BE2C (cell line): ENCODE data around the gene SNX18.
"Not testable (repeated sequence)": the region's sequence is repeated elsewhere in the genome, so short reads cannot be mapped to it uniquely, and the experiment has no call there.

Experiments
- DNase-seq: peaks from one replicate; pipeline ENCODE4 v3.0.0-alpha.2; 2020
- H3K27me3 ChIP-seq: fragments of 250-450 bp; sonication (Bioruptor Pico); 2 replicates; pipeline ENCODE4 v1.5.1; 2020; ENCODE audit warnings: mild to moderate bottlenecking
- H3K36me3 ChIP-seq: fragments of 250-450 bp; sonication (Bioruptor Pico); 2 replicates; pipeline ENCODE4 v1.5.1; 2020; ENCODE audit warnings: mild to moderate bottlenecking
- H3K4me1 ChIP-seq: fragments of 250-450 bp; sonication (Bioruptor Pico); 2 replicates; pipeline ENCODE4 v1.5.1; 2020
- H3K4me3 ChIP-seq: 2 replicates; pipeline ENCODE4 v1.5.1; 2011; ENCODE audit warnings: low read depth, low read length
- H3K9me3 ChIP-seq: fragments of 250-450 bp; sonication (Bioruptor Pico); 2 replicates; pipeline ENCODE4 v1.5.1; 2020
- TF ChIP-seq, protein P1 (sequence below): IDR thresholded peaks from 2 replicates; pipeline ENCODE4 v1.5.1; 2012; ENCODE audit warnings: mild to moderate bottlenecking, low read depth, low read length

SNX18 gene

GRCh38 chr5:54477941-54478478 lies 39.5 kb upstream of the SNX18 start:
- no peaks in the 10 kb centered on the region for H3K4me1 ChIP-seq
- H3K36me3 ChIP-seq = no peaks in the 10 kb centered on the region
- TF ChIP-seq, protein P1, sequence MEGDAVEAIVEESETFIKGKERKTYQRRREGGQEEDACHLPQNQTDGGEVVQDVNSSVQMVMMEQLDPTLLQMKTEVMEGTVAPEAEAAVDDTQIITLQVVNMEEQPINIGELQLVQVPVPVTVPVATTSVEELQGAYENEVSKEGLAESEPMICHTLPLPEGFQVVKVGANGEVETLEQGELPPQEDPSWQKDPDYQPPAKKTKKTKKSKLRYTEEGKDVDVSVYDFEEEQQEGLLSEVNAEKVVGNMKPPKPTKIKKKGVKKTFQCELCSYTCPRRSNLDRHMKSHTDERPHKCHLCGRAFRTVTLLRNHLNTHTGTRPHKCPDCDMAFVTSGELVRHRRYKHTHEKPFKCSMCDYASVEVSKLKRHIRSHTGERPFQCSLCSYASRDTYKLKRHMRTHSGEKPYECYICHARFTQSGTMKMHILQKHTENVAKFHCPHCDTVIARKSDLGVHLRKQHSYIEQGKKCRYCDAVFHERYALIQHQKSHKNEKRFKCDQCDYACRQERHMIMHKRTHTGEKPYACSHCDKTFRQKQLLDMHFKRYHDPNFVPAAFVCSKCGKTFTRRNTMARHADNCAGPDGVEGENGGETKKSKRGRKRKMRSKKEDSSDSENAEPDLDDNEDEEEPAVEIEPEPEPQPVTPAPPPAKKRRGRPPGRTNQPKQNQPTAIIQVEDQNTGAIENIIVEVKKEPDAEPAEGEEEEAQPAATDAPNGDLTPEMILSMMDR = no peak
- no peaks in the 10 kb centered on the region for H3K9me3 ChIP-seq
- DNase-seq = no peak
- H3K4me3 ChIP-seq = no peak overlapping the region
- no peaks in the 10 kb centered on the region for H3K27me3 ChIP-seq

DNA sequence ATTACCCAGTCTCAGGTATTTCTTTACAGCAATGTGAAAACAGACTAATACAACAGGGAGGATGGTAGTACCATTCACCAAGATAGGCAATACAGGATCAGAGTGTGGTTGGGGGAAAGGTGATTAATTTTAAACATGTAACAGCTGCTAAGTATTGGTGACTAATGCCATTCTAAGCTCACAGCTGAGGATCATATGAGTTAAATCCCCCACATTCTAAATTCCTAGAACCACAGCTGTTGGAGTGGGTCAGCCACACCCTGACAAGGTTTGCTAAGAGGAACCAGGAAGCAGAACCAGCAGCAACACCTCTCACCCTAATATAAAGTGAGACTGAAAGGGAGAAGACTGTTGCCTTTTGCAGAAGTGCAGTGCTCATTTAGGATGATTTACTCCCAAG lies 37.3 kb upstream of the SNX18 start:
- no peaks in the 10 kb centered on the region for H3K36me3 ChIP-seq
- TF ChIP-seq, protein P1 = no peak

DNA sequence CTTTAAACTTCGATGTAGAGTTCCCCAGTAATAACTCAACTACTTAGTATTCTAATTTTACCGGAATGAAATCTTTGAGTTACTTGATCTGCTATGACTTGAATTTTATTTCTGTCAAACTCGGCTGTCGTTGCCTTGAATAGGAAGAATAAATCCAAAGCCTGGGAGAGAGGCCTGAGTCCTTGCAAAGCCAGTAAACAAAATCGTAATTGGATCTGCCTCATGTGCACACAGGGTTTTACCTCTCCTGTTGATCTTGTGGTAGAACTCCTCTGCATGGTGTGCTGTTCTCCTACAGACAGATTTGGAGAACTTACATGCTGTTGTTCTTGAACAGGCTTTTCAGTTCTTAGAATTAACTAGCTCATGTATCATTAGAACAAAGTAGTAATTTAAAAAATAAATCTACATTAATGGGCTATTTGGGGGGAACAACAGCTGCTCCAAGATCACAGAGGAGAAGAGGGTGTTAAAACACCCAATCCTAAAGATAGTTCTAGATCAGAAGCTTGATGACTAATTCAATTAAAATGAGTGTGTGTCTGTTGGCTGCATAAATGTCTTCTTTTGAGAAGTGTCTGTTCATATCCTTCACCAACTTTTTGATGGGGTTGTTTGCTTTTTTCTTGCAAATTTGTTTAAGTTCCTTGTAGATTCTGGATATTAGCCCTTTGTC lies 33.2 kb upstream of the SNX18 start:
- DNase-seq = no peak
- no peaks in the 10 kb centered on the region for H3K36me3 ChIP-seq
- H3K9me3 ChIP-seq = no peaks in the 10 kb centered on the region
- TF ChIP-seq, protein P1 = no peak
- no peaks in the 10 kb centered on the region; the same call in 1 of the 2 replicates for H3K27me3 ChIP-seq
- no peak overlapping the region for H3K4me3 ChIP-seq
- H3K4me1 ChIP-seq = no peaks in the 10 kb centered on the region

More for the DNA sequence above, 37.3 kb upstream of the SNX18 start:
- H3K9me3 ChIP-seq = no peaks in the 10 kb centered on the region
- DNase-seq = no peak
- H3K4me3 ChIP-seq = no peak overlapping the region
- no peaks in the 10 kb centered on the region for H3K4me1 ChIP-seq
- no peaks in the 10 kb centered on the region; the same call in 1 of the 2 replicates for H3K27me3 ChIP-seq

- DNase-seq, H3K4me1 ChIP-seq, H3K9me3 ChIP-seq, H3K4me3 ChIP-seq, H3K27me3 ChIP-seq, H3K36me3 ChIP-seq: not testable (repeated sequence)
Observed at GRCh38 chr5:54485659-54486058, 31.9 kb upstream of the SNX18 start.

DNA sequence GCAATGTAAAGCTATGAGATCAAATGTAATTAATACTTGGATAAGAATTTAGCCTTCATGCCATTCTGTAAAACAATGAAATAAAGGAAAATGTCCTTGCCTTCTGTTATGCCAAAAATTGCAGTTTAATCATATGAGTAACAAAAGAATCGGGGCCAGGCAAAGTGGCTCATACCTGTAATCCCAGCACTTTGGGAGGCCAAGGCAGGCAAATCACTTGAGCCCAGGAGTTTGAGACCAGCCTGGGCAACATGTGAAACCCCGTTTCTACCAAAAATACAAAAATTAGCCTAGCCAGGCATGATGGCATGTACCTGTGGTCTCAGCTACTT lies 27.9 kb upstream of the SNX18 start:
- not testable (repeated sequence) for H3K4me1 ChIP-seq, H3K4me3 ChIP-seq, H3K9me3 ChIP-seq, DNase-seq, H3K36me3 ChIP-seq, H3K27me3 ChIP-seq

GRCh38 chr5:54491326-54491725 lies 26.2 kb upstream of the SNX18 start:
- no peaks in the 10 kb centered on the region for H3K4me1 ChIP-seq
- H3K27me3 ChIP-seq = no peaks in the 10 kb centered on the region
- no peak overlapping the region for H3K4me3 ChIP-seq
- TF ChIP-seq, protein P1 = no peak
- no peaks in the 10 kb centered on the region for H3K36me3 ChIP-seq
- DNase-seq = no peak
- no peaks in the 10 kb centered on the region for H3K9me3 ChIP-seq

DNA sequence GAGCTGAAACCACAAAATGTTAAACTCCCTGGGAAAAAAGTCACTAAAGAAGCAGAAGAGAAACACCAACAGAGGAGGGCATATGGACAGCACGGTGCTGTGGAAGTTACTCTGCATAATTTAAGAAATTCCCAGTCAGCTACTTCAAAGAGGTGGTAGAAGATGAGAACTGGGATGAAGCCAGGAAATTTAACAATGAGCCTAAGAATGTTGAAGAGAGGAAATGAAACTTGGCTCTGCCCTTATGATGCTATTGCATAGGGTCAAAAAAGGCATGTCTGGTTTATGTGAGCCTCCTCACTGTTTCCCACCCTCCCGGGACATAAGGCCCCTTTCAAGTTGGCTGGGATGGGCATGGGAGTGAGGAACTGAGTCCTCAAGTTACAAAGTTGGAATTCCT lies 25.4 kb upstream of the SNX18 start:
- no peak for DNase-seq
- Histone ChIP-seq H3K9me3 (no peaks in the 10 kb centered on the region), H3K4me3 (no peak overlapping the region), H3K36me3 (no peaks in the 10 kb centered on the region), H3K27me3 (no peaks in the 10 kb centered on the region), H3K4me1 (no peaks in the 10 kb centered on the region)
- TF ChIP-seq, protein P1 = no peak
